Astrocyte (in vitro differentiated cells and primary cell): ENCODE results near the gene ACOX3.

Experiments
- EZH2 ChIP-seq: IDR thresholded peaks from 2 replicates; pipeline ENCODE4 v1.6.1; 2012; ENCODE audit warnings: mild to moderate bottlenecking, low read length, inconsistent platforms; ENCODE audit not compliant: insufficient read depth
- TF ChIP-seq, protein P1 (sequence below): IDR thresholded peaks from 2 replicates; pipeline ENCODE4 v1.5.1; 2011; ENCODE audit warnings: low read depth, mild to moderate bottlenecking, inconsistent platforms, low read length, moderate library complexity; ENCODE audit not compliant: insufficient read depth

DNA sequence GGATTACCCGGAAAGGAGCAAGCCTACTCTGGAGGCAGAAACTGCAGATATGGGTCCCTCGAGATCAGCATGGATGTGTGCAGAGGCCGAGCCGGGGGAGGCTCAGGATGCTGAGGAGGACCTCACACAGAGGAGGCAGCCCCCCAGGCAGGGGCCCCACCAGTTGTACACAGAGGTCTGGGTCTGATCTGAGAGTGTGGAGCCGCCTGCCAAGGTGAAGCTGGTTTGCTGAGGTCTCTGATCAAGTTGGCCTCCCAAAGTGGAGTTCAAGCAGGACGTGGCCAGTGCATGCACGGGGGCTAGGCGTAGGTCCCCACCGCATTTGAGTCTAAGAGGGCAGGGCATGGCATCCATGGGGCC is 35.0 kb downstream of the ACOX3 start:
- TF ChIP-seq, protein P1, sequence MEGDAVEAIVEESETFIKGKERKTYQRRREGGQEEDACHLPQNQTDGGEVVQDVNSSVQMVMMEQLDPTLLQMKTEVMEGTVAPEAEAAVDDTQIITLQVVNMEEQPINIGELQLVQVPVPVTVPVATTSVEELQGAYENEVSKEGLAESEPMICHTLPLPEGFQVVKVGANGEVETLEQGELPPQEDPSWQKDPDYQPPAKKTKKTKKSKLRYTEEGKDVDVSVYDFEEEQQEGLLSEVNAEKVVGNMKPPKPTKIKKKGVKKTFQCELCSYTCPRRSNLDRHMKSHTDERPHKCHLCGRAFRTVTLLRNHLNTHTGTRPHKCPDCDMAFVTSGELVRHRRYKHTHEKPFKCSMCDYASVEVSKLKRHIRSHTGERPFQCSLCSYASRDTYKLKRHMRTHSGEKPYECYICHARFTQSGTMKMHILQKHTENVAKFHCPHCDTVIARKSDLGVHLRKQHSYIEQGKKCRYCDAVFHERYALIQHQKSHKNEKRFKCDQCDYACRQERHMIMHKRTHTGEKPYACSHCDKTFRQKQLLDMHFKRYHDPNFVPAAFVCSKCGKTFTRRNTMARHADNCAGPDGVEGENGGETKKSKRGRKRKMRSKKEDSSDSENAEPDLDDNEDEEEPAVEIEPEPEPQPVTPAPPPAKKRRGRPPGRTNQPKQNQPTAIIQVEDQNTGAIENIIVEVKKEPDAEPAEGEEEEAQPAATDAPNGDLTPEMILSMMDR = no peak
- no peak for TF ChIP-seq EZH2
